Measurements from ENCODE around the gene SEPTIN7. TPM values are rescaled to one million over a fixed set of nuclear protein-coding genes. Genes with fewer than 3 reads are reported as not detected.
"Not testable (repeated sequence)": the region's sequence is repeated elsewhere in the genome, so short reads cannot be mapped to it uniquely, and the experiment has no call there.

The SEPTIN7 gene
- 80.4 and 92.7 TPM in 2 replicates for total RNA-seq

- peak; percentile 99 for DNase-seq (ENCODE audit: low read depth in 2 of 2)
These were observed at the start of gene SEPTIN7 for GRCh38 chr7:35800718-35801391. Gene SEPTIN7 (plus strand): TSS chr7:35801057. CDS start chr7:35801210, 153 bp downstream.

- no peak for DNase-seq (ENCODE audit: low read depth in 2 of 2)
These were observed 48.1 kb upstream of the SEPTIN7 start for GRCh38 chr7:35752742-35753141.

- no peak for DNase-seq (ENCODE audit: low read depth in 2 of 2)
These were observed 46.9 kb upstream of the SEPTIN7 start for GRCh38 chr7:35753761-35754603.

DNA sequence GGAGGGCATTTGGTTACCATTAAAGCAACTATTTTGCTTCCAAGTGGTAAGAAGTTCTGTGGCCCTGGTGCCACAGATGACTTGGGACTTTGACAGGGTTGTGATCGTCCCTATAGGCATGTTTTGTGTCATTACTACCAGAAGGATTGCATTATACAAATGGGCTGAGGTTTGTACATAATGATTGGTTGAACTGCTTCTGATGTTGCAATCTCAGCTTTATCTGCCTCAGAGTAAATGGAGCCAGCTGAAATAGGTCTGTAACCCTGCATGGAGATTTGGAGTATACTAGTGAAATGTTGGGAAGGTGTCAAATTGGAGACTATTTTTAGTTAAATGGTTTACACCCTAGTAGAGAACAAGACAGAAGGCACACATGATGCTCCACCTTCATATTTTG, 46.1 kb upstream of the SEPTIN7 start:
- no peak for DNase-seq (ENCODE audit: low read depth in 2 of 2)

- DNase-seq (ENCODE audit: low read depth in 2 of 2) = no peak
These were observed 45.1 kb upstream of the SEPTIN7 start for GRCh38 chr7:35755711-35756110.

GRCh38 chr7:35756453-35756852, 44.4 kb upstream of the SEPTIN7 start:
- not testable (repeated sequence) for DNase-seq (ENCODE audit: low read depth in 2 of 2)

GRCh38 chr7:35757574-35757973, 43.3 kb upstream of the SEPTIN7 start:
- no peak for DNase-seq (ENCODE audit: low read depth in 2 of 2)

- DNase-seq (ENCODE audit: low read depth in 2 of 2) = peak in 1 of 2 donors; percentile 8
These were observed 42.4 kb upstream of the SEPTIN7 start for GRCh38 chr7:35758421-35758820.

DNA sequence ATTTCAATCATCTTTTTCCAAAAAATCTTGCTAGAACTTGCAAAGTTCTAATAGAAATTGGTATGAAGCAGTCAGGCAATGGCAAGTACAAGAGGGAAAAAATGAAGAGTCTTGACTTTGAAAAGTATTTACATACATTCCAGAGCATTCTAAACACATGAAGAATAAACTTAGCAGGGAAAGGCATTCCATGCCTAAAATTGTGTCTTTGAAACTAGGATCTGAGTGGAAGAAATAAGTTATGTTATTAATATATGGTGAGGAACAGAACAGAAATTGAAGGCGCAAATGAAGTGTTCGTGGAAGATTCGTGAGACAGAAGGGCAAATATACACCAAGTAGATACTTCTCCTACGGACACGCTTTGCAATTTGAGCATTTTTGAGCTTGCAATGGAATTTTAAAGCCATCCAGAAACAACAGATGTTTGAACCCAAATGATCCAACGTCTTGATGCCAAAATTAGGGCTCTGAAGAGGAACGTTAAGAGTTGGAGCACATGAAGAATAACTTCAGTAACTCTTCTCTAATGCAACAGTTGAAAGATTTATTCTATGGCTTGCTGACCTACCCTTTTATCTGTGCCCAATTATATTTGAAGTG, 40.6 kb upstream of the SEPTIN7 start:
- DNase-seq (ENCODE audit: low read depth in 2 of 2) = no peak

GRCh38 chr7:35761871-35762677, 38.8 kb upstream of the SEPTIN7 start:
- DNase-seq (ENCODE audit: low read depth in 2 of 2) = no peak

DNA sequence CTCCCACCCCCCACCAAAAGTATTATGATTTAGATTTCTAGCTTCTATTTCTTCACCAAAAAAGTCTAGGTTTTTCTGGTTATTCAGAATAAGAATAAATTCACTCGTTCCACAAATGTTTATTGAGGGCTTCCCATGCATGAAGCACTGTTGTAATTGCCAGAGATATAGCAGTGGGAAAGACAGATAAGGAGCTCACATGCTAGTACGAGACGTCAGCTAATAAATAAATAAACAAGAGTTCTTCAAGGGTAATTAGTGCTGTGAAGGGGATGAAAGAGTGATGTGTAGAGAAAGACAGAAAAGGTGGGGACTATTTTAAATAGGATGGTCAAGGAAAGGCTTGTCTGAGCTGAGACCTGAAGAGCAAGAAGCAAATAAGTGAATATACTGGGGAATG, 38.1 kb upstream of the SEPTIN7 start:
- no peak for DNase-seq (ENCODE audit: low read depth in 2 of 2)

GRCh38 chr7:35768346-35768745, 32.5 kb upstream of the SEPTIN7 start:
- DNase-seq (ENCODE audit: low read depth in 2 of 2) = no peak

DNA sequence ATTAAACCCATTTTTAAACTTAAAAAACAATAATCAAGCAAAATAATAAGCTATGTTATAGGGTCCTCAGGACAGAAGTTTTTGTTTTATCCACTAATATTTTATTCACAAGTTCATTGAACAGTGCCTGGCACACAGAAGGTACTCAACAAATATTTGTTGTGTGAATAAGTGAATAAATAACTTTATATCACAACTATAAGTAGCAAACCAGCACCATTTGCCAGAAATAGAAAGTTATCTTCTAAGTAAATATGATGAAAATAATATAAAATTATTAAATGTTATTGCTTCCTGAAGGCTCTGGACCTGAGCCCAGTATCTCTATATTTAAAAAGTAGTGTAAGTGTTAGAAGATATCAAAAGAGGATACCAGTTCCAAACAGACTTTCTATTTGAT, 29.1 kb upstream of the SEPTIN7 start:
- no peak for DNase-seq (ENCODE audit: low read depth in 2 of 2)

GRCh38 chr7:35773994-35774393, 26.9 kb upstream of the SEPTIN7 start:
- DNase-seq (ENCODE audit: low read depth in 2 of 2) = no peak

- no peak for DNase-seq (ENCODE audit: low read depth in 2 of 2)
These were observed 24.2 kb upstream of the SEPTIN7 start for GRCh38 chr7:35776686-35777085.

DNA sequence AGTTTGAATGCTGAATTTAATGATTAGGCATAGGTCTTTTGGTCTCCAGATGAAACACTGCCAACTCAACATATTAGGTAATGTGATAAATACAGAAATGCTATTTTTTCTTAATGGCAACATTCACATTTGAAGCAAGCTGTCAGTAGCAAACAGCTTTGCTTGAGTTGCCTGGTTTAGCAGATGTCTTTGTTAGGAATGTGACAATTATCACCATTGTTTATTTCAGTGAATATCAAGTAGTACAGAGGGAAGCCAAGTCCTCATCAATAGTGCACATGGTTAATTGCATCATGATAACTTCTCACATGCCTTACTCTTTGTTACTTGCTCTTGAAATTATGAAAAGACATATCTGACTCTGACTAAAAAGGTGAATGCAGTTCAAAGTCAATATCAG, 23.7 kb upstream of the SEPTIN7 start:
- DNase-seq (ENCODE audit: low read depth in 2 of 2) = no peak

DNA sequence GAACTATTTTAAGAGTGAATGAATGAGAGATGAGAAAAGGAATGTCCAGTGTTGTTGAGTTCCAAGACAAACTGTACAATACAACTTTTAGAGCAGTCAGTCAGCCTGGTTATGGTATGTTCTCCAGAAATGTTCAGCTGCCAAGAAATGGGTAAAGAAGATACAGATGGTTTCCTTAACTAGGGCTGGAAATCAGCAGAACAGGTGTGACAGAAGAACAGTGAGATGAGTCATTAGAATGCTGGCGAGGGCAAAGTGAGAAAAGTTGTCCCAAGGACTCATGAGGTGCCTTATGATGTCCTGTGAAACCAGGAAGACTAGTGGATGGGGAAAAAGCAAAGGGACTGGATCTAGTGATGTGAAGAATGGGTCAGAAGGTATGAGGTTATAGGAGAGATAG, 20.8 kb upstream of the SEPTIN7 start:
- no peak for DNase-seq (ENCODE audit: low read depth in 2 of 2)

GRCh38 chr7:35781200-35781701, 19.6 kb upstream of the SEPTIN7 start:
- no peak for DNase-seq (ENCODE audit: low read depth in 2 of 2)

DNA sequence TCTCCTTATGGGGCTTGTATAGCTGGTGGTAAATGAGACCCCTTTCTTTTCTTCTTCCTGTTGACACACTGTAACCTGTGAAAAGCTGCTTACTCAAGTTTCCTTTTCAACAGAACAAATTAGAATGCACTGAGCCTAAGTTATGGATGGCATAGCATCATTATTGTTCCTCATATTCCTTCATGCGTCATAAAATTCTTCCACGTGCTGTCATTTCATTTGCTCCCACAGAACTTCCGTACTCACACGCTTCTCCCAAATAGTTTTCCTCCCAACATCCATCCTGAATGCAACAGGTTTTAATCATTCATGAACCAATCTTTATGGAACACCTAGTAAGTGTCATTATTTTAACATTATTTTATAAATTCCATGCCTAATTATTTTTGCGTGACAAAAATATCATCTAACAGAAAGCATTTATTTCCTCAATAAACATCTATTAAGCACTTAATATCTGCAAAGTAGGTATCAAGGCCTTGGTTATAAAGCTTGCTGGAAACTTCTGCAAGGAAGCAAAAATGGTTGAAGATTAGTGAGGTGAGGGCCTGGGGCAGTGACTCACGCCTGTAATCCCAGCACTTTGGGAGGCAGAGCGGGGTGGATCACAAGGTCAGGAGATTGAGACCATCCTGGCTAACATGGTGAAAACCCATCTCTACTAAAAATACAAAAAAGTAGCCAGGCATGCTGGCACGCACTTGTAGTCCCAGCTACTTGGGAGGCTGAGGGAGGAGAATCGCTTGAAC, 18.9 kb upstream of the SEPTIN7 start:
- DNase-seq (ENCODE audit: low read depth in 2 of 2) = no peak

DNA sequence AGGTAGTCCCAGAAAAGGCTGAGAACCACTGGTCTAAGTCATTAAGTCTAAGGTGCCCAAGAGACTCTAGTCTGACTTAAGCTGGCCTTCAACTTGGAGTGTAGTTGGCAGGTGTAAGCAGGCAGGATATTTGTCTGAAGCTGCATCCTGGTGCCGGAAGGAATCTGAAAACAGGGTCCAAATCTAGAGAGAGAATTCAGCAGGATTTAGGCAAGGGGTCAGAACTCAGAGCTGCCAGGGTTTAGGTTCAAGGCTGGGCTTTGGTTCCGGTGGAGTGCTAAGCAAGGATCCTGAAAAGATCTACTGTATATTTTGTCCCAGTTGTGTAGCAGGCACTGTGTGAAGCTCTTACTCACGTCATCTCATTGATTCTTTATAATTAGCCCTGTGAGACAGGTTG, 16.5 kb upstream of the SEPTIN7 start:
- DNase-seq (ENCODE audit: low read depth in 2 of 2) = no peak

DNA sequence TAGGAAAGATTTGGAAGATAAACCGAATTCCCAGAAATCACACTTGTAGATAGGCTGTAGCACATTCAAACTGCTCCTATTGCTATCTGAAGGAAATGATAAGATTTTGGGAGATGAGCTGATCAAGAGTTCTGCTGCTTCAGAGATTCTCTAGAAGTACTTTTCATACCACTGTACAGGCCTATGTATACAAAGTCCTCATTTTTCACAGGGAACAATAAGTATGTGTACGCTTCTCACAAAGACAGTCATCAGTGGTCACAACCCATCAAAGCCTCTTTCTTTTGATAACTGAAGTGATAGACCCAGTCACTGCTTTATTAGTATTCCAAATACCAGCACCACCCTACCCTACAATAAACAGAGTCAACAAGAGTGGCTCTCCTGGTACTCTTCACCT, 15.6 kb upstream of the SEPTIN7 start:
- no peak for DNase-seq (ENCODE audit: low read depth in 2 of 2)

All from lung microvascular endothelial cell (primary cell).